Kidney epithelial cell (primary cell): Measurements from ENCODE around the gene LENEP. TPM values are rescaled to one million over a fixed set of nuclear protein-coding genes. Genes with fewer than 3 reads are reported as not detected.

ENCODE experiments used
- DNase-seq: peaks from one replicate; pipeline ENCODE4 v3.0.0-alpha.2; 2010; ENCODE audit warnings: low read depth
- H3K27me3 ChIP-seq: 2 replicates; pipeline ENCODE4 v1.6.0; 2011; ENCODE audit warnings: low read length; ENCODE audit not compliant: control insufficient read depth, insufficient read depth
- H3K36me3 ChIP-seq: 2 replicates; pipeline ENCODE4 v1.5.1; 2011; ENCODE audit warnings: low read length; ENCODE audit not compliant: control insufficient read depth, insufficient read depth
- H3K4me3 ChIP-seq: 2 replicates; pipeline ENCODE4 v1.5.1; 2011; ENCODE audit warnings: low read depth, mild to moderate bottlenecking, control low read depth, low read length
- total RNA-seq: library from RNA; depleted of rRNA; stranded (reverse); fragments of >200 nt; gene quantifications from 2 replicates; pipeline ENCODE4 v1.2.3, GENCODE V29; 2015
- TF ChIP-seq, protein P1 (sequence below): IDR thresholded peaks from 2 replicates; pipeline ENCODE4 v1.5.1; 2011; ENCODE audit warnings: mild to moderate bottlenecking, moderate library complexity, low read length, control low read depth, inconsistent platforms; ENCODE audit not compliant: insufficient read depth, poor library complexity, severe bottlenecking

The LENEP gene
- total RNA-seq, 1 donor from 2014 or later, result 1.6 TPM

GRCh38 chr1:154988058-154988954 lies 5.1 kb upstream of the LENEP start:
- peaks cover 3% of the 10 kb centered on the region for H3K36me3 ChIP-seq
- TF ChIP-seq, protein P1, sequence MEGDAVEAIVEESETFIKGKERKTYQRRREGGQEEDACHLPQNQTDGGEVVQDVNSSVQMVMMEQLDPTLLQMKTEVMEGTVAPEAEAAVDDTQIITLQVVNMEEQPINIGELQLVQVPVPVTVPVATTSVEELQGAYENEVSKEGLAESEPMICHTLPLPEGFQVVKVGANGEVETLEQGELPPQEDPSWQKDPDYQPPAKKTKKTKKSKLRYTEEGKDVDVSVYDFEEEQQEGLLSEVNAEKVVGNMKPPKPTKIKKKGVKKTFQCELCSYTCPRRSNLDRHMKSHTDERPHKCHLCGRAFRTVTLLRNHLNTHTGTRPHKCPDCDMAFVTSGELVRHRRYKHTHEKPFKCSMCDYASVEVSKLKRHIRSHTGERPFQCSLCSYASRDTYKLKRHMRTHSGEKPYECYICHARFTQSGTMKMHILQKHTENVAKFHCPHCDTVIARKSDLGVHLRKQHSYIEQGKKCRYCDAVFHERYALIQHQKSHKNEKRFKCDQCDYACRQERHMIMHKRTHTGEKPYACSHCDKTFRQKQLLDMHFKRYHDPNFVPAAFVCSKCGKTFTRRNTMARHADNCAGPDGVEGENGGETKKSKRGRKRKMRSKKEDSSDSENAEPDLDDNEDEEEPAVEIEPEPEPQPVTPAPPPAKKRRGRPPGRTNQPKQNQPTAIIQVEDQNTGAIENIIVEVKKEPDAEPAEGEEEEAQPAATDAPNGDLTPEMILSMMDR, result no peak
- no peaks in the 10 kb centered on the region for H3K27me3 ChIP-seq
- DNase-seq, result no peak
- no peak overlapping the region for H3K4me3 ChIP-seq

GRCh38 chr1:154989195-154989860 lies 4.1 kb upstream of the LENEP start:
- TF ChIP-seq, protein P1, result no peak
- no peaks in the 10 kb centered on the region for H3K27me3 ChIP-seq
- H3K36me3 ChIP-seq, result peaks cover 3% of the 10 kb centered on the region
- no peak overlapping the region for H3K4me3 ChIP-seq
- DNase-seq, result no peak

DNA sequence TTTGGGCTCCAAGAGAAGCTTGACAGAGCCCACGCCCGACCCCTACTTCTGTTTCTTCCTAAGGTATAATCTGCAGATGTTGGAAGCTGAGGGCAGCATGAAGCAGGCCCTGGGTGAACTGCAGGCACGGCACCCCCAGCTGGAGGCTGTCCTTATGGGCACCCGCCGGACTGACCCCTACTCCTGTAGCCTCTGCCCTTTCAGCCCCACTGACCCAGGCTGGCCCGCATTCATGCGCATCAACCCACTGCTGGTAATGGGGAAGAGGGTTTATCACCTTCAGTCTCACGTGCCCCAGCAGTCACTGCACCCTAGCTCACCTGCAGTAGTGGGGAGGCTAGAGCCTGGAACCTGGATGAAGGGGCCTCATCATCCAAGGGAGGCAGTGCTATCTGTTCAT lies 3.1 kb upstream of the LENEP start:
- TF ChIP-seq, protein P1, result no peak
- H3K27me3 ChIP-seq, result no peaks in the 10 kb centered on the region
- H3K4me3 ChIP-seq, result no peak overlapping the region
- peaks cover 3% of the 10 kb centered on the region for H3K36me3 ChIP-seq
- DNase-seq, result no peak

DNA sequence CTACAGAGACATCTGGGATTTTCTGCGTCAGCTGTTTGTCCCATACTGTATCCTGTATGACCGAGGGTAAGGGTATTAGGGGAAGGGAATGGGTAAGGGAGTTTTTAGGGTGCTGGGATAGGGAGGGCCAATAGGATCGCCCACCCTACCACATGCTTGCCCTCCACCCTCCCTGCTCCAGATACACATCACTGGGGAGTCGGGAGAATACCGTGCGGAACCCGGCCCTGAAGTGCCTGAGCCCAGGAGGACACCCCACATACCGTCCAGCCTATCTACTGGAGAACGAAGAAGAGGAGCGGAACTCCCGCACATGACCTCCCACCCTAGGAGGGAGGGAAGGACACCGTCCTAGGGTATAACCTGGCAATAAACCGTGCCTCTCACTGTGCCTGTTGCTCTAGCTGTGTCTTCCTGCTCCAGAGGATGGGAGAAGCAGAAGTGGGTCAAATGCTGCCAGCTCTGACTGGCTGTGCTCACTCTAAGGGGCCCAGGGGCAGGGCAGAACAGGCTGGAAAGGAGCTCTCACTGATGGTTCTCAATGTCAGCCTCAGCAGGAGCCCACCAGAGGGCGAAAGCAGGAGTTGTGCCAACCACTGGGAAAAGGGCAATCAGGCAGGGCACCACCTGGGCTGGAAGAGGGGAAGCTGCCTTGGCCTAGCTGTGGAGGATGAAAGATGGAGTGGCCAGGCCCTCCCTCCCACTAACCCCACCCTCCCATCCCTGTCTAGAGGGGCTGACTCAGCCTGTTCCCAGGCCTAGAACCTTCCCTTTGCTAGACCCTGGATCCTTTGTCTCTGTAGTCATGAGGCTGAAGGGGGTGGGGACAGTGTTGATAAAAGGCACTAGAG lies 440 bp upstream of the LENEP start:
- Histone ChIP-seq H3K4me3 (no peak overlapping the region), H3K36me3 (peaks cover under 1% of the 10 kb centered on the region), H3K27me3 (no peaks in the 10 kb centered on the region)
- TF ChIP-seq, protein P1, result peak; percentile 36
- DNase-seq, result no peak

DNA sequence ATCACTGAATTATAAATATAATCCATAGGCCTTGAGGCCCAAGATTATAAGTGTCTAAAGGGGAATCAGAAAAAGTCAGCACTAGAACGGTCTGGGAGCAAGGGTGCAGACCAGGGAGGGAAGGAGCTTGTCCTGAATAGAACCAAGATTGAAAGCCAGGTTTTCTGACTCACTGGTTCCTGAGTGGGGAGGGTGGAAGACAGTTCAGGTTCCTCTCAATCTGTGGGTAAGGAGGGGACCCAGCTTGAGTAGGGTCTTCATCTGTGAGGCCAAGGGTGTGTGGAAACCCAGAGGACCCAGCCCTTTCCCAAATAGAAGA lies 842 bp downstream of the LENEP start:
- no peak for DNase-seq
- Histone ChIP-seq H3K4me3 (no peak overlapping the region), H3K36me3 (no peaks in the 10 kb centered on the region), H3K27me3 (no peaks in the 10 kb centered on the region)
- TF ChIP-seq, protein P1, result no peak
